NCI-H187 (cell line): ENCODE measurements around the gene TROAP.

Experiments
- DNase-seq, 2 experiments: peaks; one replicate each; lab custom pipeline; 2025; lab: John Stamatoyannopoulos, UW

TROAP gene

GRCh38 chr12:49342066-49342913 is 19.2 kb downstream of the TROAP start:
- DNase-seq = peak; percentile 95 to 97

- DNase-seq = peak; percentile 16 to 32
Observed at GRCh38 chr12:49342914-49343731, 20.1 kb downstream of the TROAP start.

GRCh38 chr12:49344486-49345050 is 21.5 kb downstream of the TROAP start:
- no peak for DNase-seq

GRCh38 chr12:49345051-49345824 is 22.2 kb downstream of the TROAP start:
- DNase-seq = peak; percentile 50 to 78

- no peak for DNase-seq
Observed at GRCh38 chr12:49345825-49346658, 23.0 kb downstream of the TROAP start.

- DNase-seq = peak; percentile 65 to 80
Observed at GRCh38 chr12:49346659-49347310, 23.7 kb downstream of the TROAP start, which contains the start of gene DNAJC22. DNAJC22 (plus strand) TSS chr12:49346888; CDS start chr12:49348873, 1,985 bp downstream.

GRCh38 chr12:49347311-49348193 is 24.5 kb downstream of the TROAP start:
- DNase-seq = peak; percentile 89 to 97

GRCh38 chr12:49348781-49349180 is 25.7 kb downstream of the TROAP start:
- DNase-seq = no peak

- DNase-seq = no peak
Observed at GRCh38 chr12:49349266-49349665, 26.2 kb downstream of the TROAP start.

- DNase-seq = no peak
Observed at GRCh38 chr12:49352351-49352750, 29.3 kb downstream of the TROAP start.

- DNase-seq = no peak
Observed at GRCh38 chr12:49355913-49356312, 32.9 kb downstream of the TROAP start.

GRCh38 chr12:49357103-49357678 is 34.1 kb downstream of the TROAP start:
- no peak for DNase-seq

- peak; percentile 27 to 52 for DNase-seq
Observed at GRCh38 chr12:49358483-49359141, 35.6 kb downstream of the TROAP start.

- no peak for DNase-seq
Observed at GRCh38 chr12:49359671-49360070, 36.6 kb downstream of the TROAP start.

GRCh38 chr12:49362077-49362476 is 39.0 kb downstream of the TROAP start:
- DNase-seq = no peak

- DNase-seq = no peak
Observed at GRCh38 chr12:49364989-49365388, 41.9 kb downstream of the TROAP start.

GRCh38 chr12:49365542-49365941 is 42.5 kb downstream of the TROAP start:
- no peak for DNase-seq

- DNase-seq = peak in 1 of 2 experiments; percentile 64
Observed at GRCh38 chr12:49366096-49366651, 43.1 kb downstream of the TROAP start.
